Activated naive CD4-positive, alpha-beta T cell treated with Interleukin-2 at 50 U/mL for 16 hours (primary cell): ENCODE measurements around the gene SETD1A.

Source experiments
- DNase-seq: peaks from one replicate; pipeline ENCODE4 v3.0.0-alpha.2; 2020

Gene SETD1A

DNA sequence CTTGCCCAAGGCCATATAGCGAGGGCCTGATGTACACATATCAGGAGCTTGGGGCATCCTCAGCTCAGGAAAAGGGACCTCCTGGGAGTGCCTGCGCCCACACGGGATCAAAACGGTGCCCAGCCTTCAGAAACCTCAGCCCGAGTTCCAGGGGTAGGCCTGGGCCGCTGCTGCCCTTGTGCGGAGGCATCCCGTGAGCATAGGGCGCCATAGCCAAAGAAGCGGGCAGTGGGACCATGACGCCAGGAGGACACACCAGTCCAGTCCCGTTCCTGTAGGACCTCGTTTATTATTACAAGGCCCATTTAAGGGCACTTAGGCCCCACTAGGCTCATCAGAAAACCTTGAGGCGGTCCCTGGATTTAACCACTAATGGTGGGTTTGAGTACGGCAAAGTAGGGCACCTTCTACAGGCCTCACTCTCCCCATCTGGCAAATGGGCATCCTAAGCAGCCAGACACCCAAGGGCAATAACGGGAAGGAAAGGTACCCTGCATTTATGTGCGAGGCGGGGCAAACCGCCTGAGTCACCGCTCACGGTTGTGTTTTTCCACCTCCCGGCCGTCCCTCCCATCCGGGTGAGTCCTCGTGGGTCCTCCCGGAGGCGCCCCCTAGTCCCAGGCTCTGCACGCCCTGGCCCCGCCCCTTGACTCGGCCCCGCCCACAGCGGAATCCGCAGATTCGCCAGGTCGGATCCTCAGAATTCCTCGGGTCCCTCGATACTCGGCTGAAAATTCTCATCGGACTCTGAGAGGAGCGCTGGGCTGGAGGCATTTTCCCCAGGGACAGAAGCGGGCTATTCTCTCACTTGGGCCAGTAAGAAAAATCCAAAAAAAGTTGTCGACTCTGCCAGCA, 726 bp upstream of the SETD1A start:
- DNase-seq, result peak; percentile 92

DNA sequence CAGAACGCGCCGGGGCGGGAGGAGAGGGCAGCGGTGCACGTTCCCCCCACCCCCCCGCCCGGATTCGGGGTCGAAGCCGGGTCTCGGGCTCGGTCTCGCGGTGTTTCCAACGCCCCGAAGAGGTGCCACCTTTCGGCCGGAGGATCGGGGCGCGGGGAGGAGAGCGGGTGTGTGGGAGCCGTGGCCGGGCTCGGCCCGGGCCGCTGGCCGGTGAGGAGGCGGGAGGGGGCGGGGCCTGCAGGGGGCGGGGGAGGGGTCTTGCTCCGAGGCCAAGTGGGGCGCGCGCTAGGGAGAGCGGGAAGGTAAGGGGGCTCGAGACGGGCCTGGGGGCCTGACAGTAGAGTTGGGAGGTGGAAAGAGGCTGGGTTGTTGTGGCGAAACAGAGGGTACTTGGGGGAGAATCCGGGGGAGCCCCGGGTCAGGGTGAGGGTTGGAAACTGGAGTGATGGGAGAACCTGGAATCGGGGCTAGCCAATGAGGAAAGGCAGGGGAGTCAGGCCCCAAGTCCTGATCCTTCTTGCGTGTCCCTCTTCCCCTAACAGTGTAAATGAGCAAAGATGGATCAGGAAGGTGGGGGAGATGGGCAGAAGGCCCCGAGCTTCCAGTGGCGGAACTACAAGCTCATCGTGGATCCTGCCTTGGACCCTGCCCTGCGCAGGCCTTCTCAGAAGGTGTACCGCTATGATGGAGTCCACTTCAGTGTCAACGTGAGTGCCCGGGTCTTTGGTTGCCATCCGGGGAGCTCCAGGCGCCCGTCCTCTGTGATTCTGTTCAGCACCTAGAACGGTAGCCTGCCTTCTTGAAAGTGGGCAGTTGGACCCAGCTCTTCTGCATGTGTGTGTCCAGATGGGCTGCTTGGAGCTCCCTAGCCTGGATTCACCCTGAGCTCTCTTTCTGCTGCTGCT, 873 bp downstream of the SETD1A start:
- no peak for DNase-seq

DNA sequence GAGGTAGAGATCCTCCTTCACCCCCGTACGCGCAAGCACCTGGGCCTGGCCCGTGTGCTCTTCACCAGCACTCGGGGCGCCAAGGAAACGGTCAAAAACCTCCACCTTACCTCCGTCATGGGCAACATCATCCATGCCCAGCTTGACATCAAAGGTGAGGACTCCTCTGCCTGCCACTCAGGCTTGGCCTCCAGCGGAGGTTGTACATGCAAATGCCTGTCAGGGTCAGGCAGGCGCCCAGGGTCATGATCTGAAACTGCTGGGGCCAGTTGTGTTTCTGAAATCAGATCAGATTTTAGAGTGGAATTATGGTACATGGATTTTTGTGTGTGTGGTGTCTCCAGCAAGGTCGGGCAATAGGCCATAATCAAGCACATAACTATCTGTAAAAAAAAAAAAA, 3.8 kb downstream of the SETD1A start:
- DNase-seq, result no peak

DNA sequence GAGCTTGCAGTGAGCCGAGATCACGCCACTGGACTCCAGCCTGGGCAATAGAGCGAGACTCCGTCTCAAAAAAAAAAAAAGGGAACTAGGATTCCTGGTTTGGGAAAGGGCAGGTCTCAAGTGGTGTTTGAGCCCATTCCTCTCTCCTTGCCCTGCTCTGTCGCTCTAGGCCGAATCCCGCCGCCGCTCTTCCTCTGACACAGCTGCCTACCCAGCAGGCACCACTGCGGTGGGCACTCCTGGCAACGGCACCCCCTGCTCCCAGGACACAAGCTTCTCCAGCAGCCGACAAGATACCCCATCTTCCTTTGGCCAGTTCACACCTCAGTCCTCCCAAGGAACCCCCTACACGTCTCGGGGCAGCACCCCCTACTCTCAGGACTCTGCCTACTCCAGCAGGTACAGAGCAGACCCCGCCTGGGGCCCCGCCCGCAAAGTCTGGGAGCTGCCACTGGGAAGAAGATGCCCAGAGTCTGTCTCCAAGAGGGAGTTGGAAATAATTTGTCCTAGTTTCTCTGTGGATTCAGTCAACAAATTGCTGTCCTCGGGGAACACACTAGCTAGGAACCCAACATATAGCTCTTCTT, 6.5 kb downstream of the SETD1A start:
- DNase-seq, result no peak

DNA sequence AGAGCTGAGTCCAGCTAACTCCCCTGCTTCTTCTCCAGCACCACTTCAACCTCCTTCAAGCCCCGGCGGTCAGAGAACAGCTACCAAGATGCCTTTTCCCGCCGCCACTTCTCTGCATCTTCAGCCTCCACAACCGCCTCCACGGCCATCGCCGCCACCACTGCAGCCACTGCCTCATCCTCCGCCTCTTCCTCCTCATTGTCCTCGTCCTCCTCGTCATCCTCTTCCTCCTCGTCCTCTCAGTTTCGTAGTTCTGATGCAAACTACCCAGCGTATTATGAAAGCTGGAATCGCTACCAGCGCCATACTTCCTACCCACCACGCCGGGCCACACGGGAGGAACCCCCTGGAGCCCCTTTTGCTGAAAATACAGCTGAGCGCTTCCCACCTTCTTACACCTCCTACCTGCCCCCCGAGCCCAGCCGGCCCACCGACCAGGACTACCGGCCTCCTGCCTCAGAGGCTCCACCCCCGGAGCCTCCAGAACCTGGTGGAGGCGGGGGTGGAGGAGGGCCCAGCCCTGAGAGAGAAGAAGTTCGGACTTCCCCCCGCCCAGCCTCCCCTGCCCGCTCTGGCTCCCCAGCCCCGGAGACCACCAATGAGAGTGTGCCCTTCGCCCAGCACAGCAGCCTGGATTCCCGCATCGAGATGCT, 7.1 kb downstream of the SETD1A start:
- DNase-seq, result no peak

DNA sequence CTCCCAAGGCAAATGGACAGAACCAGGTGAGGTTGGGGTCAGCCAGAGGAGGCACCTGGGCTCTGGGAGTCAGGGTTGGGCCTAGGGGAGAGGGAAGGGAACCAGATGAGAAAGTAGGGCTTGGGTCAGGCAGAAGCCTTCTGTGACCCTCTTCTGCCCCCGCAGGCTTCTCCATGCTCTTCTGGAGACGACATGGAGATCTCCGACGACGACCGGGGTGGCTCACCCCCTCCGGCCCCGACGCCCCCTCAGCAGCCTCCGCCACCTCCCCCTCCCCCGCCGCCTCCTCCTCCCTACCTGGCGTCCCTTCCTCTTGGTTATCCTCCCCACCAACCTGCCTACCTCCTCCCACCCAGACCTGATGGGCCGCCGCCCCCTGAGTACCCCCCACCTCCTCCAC, 7.9 kb downstream of the SETD1A start:
- DNase-seq, result no peak

DNA sequence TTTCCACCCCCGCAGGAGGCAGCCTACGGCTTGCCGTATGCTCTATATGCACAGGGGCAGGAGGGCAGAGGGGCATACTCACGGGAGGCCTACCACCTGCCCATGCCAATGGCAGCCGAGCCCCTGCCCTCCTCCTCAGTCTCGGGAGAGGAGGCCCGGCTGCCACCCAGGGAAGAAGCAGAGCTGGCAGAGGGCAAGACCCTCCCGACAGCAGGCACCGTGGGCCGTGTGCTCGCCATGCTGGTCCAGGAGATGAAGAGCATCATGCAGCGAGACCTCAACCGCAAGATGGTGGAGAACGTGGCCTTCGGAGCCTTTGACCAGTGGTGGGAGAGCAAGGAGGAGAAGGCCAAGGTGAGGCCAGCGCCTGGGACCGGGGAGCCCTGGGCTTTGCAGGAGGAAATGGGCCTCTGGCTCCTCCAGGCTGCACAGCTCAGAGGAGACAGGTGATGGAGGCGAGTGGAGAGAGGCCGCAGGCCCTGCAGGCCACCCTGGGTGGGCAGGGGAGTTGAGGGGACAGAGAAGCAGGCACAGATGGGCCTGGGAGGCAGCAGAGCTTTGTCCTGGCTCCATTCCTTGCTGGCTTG, 8.6 kb downstream of the SETD1A start:
- no peak for DNase-seq

DNA sequence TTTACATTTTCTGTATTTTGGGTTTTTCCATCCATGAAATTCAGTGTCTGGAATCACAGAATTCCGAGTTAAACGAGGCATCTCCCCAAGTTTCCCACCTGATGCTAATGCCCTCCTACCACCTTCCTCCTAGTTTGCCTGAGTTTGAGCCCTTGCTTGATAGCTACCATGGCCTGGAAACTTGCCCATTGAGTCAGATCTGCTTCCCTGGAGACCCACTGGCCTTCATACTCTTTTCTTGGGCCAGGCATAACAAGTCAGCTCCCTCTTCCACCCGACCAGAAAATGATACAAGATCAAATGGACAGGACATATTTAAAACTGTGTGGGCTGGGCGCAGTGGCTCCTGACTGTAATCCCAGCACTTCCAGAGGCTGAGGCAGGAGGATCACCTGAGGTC, 10.2 kb downstream of the SETD1A start:
- no peak for DNase-seq

DNA sequence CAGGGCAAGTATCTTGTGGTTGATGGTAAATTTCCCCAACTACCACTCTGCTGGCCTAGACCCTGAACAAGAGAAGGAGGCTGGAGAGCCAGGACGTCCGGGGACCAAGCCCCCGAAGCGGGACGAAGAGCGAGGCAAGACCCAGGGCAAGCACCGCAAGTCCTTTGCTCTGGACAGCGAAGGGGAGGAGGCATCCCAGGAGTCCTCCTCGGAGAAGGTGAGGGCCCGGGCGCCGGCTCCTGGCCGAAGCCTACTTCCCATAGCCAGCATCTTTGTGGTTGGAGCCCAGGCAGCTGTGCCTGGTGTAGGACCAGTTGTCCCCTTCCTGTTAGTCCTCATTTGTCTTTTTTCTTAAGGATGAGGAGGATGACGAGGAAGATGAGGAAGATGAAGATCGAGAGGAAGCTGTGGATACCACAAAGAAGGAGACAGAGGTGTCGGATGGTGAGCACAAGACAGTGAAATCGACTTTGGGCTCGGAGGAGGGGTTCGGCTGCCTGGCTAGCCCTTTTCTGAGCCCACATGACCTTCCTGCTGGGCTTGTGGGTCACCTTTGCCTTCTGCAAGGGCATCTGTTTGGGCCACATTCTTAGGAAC, 11.8 kb downstream of the SETD1A start:
- DNase-seq, result no peak

DNA sequence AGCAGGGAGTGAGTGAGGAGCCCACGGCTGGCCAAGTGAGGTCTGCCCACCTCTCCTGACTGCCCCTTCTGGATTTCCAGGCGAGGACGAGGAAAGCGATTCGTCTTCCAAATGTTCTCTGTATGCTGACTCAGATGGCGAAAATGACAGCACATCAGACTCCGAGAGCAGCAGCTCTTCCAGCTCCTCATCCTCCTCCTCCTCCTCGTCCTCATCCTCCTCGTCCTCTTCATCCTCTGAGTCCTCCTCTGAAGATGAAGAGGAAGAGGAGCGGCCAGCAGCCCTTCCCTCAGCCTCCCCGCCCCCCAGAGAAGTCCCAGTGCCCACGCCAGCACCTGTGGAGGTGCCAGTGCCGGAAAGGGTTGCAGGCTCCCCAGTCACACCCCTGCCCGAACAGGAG, 13.7 kb downstream of the SETD1A start:
- no peak for DNase-seq

DNA sequence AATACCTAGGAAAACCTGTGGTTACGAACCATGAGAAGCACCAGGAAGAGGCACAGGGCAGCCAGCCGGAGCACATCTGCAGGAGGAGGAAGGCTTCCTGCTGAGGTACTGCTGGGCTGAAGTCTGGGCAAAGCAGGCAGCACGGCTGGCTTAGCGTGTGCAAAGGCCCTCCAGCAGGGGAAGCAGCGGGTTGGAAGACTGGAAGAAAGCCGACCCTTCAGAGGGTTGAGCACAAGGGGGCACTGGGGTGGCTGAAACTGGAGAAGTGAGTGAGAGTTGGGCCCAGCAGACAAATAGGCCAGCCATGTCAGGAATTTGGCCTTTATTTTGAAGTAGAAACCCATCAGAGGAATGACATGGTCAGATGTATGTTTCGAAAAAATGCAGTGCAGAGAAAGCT, 15.3 kb downstream of the SETD1A start:
- no peak for DNase-seq

DNA sequence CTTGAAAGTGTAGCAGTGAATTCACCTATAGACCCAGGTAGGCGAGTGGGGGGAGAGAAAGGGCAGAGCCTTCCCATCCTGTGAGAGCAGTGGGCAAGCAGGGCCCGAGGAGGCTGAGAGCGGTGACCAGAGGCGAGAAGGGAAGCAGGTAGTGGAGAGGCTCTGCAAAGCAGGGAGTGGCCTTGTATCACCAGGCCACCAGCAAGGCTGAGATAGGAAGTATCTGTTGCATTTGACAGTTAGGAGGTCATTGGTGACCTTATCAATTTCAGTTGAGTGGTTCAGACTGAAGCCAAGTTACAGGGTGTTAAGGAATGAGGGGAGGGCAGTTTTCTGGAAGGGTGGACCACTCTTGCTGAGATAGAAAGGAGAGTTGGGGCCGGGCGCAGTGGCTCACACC, 16.8 kb downstream of the SETD1A start:
- DNase-seq, result no peak

DNA sequence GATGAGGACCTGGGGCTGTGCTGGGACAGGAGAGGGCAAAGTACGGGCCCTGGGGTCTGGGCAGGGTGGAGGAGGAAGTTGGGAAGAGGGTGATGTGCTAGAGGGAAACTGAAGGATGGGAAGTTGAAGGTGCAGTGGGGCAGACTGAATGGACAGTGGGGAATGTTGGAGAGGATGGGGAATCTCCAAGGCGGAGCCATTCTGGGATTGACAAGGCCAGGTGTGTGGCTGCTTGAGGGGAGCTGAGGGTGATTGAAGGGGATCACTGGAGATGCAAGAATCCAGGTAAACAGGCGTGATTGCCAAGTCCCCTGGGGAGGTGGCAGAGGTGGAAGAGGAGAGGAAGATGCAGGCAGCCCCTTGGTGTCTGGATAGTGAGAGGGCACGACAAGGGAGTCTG, 18.9 kb downstream of the SETD1A start:
- no peak for DNase-seq

DNA sequence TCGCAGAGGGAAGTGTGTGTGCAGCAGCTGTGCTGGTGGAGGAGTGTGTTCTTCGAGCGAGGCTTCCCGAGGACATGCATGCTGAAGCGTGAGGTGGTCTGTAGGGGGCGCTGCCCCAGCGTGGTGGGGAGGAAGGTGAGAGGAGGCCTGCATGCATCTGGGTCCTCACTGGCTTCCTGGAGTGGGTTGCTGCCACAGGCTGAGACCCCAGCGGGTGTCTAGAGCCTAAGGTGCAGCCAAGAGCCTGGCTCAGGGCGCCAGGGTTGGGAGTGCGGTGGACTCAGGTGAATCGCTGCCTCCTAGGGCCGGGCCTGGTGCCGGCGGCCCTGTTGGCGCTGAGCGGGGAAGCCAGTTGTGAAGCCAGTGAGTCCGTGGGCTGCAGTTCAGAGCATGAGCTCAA, 19.9 kb downstream of the SETD1A start:
- DNase-seq, result no peak

DNA sequence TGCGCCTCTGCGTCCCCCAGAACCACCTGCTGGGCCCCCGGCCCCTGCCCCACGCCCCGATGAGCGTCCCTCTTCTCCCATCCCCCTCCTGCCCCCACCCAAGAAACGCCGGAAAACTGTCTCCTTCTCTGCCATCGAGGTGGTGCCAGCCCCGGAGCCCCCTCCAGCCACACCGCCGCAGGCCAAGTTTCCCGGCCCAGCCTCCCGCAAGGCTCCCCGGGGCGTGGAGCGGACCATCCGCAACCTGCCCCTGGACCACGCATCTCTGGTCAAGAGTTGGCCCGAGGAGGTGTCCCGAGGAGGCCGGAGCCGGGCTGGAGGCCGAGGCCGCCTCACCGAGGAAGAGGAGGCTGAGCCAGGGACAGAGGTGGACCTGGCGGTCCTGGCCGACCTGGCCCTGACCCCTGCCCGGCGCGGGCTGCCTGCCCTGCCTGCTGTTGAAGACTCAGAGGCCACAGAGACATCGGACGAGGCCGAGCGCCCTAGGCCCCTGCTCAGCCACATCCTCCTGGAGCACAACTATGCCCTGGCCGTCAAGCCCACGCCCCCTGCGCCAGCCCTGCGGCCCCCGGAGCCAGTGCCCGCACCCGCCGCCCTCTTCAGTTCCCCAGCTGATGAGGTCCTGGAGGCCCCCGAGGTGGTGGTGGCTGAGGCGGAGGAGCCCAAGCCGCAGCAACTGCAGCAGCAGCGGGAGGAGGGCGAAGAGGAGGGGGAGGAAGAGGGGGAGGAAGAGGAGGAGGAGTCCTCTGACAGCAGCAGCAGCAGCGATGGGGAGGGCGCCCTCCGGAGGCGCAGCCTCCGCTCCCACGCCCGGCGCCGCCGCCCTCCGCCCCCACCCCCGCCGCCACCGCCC, 21.8 kb downstream of the SETD1A start:
- no peak for DNase-seq

DNA sequence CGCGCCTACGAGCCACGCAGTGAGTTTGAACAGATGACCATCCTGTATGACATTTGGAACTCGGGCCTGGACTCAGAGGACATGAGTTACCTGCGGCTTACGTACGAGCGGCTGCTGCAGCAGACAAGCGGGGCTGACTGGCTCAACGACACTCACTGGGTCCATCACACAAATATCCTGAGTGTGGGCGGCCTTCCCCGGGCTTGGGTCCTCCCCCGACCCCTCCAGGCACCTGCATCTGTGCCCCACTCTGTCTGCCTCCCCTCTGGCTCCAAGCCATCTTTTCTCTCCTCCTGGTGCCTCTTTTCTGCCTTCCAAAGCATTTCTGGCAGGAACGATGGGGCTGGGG, 22.4 kb downstream of the SETD1A start:
- no peak for DNase-seq

DNA sequence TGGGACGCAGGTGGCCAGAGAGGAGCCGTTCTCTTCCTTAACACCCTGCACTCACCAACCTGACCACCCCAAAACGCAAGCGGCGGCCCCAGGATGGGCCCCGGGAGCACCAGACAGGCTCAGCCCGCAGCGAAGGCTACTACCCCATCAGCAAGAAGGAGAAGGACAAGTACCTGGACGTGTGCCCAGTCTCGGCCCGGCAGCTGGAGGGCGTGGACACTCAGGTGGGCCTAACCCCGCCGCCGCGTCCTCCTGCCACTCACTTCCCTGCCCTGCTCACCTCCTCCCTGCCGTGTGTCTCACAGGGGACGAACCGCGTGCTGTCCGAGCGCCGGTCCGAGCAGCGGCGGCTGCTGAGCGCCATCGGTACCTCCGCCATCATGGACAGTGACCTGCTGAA, 22.9 kb downstream of the SETD1A start:
- no peak for DNase-seq

DNA sequence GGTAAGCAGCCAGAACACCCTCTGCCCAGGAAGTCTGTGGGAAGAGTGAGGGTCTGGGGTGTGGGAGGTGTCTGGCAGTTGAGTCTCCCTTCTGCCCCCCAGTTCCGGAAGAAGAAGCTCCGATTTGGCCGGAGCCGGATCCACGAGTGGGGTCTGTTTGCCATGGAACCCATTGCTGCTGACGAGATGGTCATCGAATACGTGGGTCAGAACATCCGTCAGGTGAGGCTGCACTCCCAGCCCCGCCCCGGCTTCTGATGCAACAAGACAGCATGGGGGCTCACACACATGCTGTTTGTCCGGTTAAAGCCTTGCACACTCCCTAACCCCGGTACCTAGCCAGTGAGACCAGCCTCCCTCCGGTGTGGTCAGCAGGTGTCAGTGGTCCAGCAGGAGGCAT, 23.4 kb downstream of the SETD1A start:
- no peak for DNase-seq

DNA sequence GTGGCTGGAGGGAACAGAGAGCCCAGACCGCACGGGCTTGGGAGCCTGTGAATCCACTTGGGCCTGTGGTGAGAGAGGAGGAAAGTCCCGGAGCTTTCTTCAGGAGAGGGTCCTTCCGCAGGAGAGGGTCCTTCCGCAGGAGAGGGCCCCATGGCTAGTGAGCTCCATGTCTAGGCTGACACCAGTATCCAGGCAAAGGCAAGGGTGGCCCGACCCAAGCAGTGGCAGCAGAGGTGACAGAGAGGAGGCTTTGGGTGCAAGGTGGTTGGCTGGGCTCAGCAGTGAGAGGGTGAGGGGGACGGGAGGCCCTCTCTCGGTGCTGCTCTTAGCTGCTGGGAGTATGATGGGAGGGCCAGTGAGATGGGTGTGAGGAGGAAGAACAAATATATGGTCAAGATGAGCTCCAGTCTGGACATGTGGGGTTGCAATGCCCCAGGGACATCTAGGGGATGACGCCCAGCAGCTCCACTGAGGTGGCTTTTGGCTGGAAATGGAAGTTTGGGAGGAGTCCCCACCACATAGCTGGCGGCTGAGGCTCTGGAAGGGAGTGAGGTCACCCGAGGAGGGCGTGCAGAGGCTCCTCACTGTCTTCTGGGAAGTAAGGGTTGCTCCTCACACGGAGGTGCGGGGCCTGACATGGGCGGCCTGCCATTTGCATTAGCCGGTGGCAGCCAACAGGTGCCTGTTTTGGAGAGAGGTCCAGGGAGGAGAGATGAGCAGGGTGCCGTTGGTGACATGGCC, 25.2 kb downstream of the SETD1A start:
- no peak for DNase-seq

DNA sequence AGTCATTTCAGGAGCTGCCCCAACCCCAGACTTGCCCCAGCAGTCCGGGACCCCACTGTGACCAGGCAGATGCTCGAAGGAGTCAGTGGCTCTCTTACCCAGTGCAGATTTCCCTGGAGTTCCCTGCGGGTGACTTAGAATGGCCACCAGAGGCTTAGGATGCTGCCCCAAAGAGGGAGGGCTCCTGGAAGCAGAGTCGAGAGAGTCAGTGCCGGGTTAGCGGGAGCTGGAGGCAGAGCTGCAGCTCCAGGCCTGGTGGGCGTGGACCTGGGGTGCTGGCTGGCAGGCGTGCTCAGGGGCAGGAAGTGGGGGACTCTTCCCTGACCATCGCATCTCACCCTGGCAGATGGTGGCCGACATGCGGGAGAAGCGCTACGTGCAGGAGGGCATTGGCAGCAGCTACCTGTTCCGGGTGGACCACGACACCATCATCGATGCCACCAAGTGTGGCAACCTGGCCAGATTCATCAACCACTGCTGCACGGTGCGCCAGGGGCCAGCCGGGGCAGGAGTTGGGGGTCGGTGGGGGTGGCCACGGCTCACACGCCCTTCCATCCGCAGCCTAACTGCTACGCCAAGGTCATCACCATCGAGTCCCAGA, 25.8 kb downstream of the SETD1A start:
- no peak for DNase-seq
